Measurements from ENCODE around the gene THSD1. TPM values are rescaled to one million over a fixed set of nuclear protein-coding genes. Genes with fewer than 3 reads are reported as not detected.

THSD1 gene
- total RNA-seq, 1 experiment from 2014 or later: 0.39 TPM

DNA sequence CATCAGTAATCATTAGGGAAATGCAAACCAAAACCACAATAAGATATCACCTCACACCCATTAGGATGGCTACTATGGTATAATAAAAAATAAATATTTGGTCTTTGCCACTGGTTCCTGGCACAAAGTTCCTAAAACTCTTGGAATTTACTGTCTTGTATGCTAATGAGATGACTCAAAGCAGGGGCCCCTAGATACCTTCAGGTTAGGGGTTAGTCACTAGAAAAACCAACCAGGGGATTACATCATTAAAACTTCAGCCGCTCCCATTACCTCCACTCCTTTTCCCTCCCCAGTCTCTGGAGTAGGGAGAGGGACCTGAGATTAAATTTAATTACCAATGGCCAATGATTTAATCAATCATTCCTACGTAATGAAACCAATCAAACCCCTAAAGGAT lies 49.6 kb downstream of the THSD1 start:
- H3K36me3 Mint-ChIP-seq: no peaks in the 10 kb centered on the region
- ChIA-PET CTCF (interaction anchor here (1.3 kb wide), 1 partner anchor 95 kb away, joined by 4 read pairs; no protein-coding TSS in a partner anchor), POLR2A (no interaction called here)
- H3K27ac Mint-ChIP-seq: no peak overlapping the region
- DNase-seq (ENCODE audit: low spot score): no peak
- H3K4me3 Mint-ChIP-seq: no peak overlapping the region
- H3K9me3 Mint-ChIP-seq: peaks cover 3% of the 10 kb centered on the region
- TF ChIP-seq, protein P1, sequence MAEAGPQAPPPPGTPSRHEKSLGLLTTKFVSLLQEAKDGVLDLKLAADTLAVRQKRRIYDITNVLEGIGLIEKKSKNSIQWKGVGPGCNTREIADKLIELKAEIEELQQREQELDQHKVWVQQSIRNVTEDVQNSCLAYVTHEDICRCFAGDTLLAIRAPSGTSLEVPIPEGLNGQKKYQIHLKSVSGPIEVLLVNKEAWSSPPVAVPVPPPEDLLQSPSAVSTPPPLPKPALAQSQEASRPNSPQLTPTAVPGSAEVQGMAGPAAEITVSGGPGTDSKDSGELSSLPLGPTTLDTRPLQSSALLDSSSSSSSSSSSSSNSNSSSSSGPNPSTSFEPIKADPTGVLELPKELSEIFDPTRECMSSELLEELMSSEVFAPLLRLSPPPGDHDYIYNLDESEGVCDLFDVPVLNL (CRISPR knock-in tag; IDR thresholded peaks at IDR 0.05; ENCODE audit: borderline replicate concordance, low read depth): no peak
- TF ChIP-seq, protein P2, sequence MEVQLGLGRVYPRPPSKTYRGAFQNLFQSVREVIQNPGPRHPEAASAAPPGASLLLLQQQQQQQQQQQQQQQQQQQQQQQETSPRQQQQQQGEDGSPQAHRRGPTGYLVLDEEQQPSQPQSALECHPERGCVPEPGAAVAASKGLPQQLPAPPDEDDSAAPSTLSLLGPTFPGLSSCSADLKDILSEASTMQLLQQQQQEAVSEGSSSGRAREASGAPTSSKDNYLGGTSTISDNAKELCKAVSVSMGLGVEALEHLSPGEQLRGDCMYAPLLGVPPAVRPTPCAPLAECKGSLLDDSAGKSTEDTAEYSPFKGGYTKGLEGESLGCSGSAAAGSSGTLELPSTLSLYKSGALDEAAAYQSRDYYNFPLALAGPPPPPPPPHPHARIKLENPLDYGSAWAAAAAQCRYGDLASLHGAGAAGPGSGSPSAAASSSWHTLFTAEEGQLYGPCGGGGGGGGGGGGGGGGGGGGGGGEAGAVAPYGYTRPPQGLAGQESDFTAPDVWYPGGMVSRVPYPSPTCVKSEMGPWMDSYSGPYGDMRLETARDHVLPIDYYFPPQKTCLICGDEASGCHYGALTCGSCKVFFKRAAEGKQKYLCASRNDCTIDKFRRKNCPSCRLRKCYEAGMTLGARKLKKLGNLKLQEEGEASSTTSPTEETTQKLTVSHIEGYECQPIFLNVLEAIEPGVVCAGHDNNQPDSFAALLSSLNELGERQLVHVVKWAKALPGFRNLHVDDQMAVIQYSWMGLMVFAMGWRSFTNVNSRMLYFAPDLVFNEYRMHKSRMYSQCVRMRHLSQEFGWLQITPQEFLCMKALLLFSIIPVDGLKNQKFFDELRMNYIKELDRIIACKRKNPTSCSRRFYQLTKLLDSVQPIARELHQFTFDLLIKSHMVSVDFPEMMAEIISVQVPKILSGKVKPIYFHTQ (CRISPR knock-in tag; IDR thresholded peaks at IDR 0.05): no peak
- no peak for TF ChIP-seq CREB1 (CRISPR knock-in tag; IDR thresholded peaks at IDR 0.05)
- TF ChIP-seq, protein P3, sequence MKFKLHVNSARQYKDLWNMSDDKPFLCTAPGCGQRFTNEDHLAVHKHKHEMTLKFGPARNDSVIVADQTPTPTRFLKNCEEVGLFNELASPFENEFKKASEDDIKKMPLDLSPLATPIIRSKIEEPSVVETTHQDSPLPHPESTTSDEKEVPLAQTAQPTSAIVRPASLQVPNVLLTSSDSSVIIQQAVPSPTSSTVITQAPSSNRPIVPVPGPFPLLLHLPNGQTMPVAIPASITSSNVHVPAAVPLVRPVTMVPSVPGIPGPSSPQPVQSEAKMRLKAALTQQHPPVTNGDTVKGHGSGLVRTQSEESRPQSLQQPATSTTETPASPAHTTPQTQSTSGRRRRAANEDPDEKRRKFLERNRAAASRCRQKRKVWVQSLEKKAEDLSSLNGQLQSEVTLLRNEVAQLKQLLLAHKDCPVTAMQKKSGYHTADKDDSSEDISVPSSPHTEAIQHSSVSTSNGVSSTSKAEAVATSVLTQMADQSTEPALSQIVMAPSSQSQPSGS (CRISPR knock-in tag; IDR thresholded peaks at IDR 0.05; ENCODE audit: borderline replicate concordance, low read depth): no peak
- TF ChIP-seq NFYB (CRISPR knock-in tag; conservative IDR thresholded peaks at IDR 0.05; ENCODE audit: low read depth): no peak
- TF ChIP-seq JAZF1 (CRISPR knock-in tag; IDR thresholded peaks at IDR 0.05): no peak
- TF ChIP-seq, protein P4, sequence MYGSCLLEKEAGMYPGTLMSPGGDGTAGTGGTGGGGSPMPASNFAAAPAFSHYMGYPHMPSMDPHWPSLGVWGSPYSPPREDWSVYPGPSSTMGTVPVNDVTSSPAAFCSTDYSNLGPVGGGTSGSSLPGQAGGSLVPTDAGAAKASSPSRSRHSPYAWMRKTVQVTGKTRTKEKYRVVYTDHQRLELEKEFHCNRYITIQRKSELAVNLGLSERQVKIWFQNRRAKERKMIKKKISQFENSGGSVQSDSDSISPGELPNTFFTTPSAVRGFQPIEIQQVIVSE (CRISPR knock-in tag; IDR thresholded peaks at IDR 0.05; ENCODE audit: borderline replicate concordance): no peak
- TF ChIP-seq, protein P5, sequence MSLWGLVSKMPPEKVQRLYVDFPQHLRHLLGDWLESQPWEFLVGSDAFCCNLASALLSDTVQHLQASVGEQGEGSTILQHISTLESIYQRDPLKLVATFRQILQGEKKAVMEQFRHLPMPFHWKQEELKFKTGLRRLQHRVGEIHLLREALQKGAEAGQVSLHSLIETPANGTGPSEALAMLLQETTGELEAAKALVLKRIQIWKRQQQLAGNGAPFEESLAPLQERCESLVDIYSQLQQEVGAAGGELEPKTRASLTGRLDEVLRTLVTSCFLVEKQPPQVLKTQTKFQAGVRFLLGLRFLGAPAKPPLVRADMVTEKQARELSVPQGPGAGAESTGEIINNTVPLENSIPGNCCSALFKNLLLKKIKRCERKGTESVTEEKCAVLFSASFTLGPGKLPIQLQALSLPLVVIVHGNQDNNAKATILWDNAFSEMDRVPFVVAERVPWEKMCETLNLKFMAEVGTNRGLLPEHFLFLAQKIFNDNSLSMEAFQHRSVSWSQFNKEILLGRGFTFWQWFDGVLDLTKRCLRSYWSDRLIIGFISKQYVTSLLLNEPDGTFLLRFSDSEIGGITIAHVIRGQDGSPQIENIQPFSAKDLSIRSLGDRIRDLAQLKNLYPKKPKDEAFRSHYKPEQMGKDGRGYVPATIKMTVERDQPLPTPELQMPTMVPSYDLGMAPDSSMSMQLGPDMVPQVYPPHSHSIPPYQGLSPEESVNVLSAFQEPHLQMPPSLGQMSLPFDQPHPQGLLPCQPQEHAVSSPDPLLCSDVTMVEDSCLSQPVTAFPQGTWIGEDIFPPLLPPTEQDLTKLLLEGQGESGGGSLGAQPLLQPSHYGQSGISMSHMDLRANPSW (CRISPR knock-in tag; conservative IDR thresholded peaks at IDR 0.05; ENCODE audit: low read depth): no peak
- TF ChIP-seq SP1 (CRISPR knock-in tag; conservative IDR thresholded peaks at IDR 0.05): no peak
- no peaks in the 10 kb centered on the region for H3K4me1 Mint-ChIP-seq
- no peak for ATAC-seq
- no peaks in the 10 kb centered on the region for H3K27me3 Mint-ChIP-seq (ENCODE audit: low read depth)

DNA sequence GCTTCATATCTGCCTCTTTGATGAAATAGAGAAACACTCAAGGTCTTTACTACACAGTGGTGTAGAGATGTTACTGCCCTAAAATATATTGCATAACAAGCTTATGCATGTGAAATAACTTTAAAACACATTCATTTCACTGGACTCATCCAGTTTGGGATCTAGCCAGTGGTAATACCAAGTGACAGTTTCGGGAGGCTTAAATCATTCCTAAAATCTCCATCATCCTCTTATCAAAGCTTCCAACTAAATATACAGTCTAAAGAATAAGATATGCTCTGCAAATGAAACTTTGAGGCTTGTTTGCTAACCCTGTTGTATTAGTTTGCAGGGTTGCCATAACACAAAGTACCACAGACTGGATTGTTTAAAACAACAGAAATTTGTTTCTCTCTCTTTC lies 52.8 kb downstream of the THSD1 start:
- no peak for DNase-seq (ENCODE audit: low spot score)
- no peaks in the 10 kb centered on the region for H3K36me3 Mint-ChIP-seq

DNA sequence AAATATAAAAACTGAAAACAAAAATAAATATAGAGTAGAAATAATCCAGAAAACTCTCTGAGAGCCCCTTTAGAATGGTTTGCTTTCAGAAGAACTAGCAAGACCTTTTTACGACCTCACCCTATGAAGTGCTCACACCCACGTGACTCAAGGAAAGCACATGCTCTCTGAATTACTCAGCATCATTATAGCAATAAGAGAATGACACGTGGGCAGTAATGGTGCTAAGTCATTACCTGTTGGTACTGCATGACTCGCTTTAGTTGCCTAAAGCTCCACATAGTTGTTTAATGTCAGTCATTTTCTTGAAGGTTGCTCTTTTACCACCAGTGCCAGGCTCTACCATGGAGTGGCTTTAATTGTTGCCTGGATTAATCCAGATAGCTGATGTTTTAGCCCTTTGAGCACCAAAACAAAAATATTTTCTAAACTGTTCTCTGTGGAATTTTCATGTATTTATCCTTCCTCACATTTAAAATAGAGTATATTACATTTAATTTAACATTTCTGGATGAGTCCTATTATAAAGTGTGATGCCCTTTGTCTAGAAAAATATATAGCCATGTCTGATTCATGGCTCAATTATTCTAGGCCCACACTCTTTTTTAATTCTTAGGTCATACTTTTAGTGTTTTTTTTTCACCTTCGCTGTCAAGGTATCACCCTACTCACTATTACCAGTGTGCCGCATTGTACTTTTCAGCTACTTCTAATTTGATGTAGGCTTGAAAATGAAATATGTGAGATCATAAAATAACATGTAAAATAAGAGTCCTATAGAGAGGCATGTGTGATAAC lies 56.8 kb downstream of the THSD1 start:
- Mint-ChIP-seq H3K4me1 (no peaks in the 10 kb centered on the region), H3K9me3 (peaks cover 7% of the 10 kb centered on the region), H3K36me3 (no peaks in the 10 kb centered on the region), H3K27ac (no peak overlapping the region), H3K27me3 (ENCODE audit: low read depth) (no peaks in the 10 kb centered on the region), H3K4me3 (no peak overlapping the region)
- CTCF ChIA-PET: interaction anchor here (8.1 kb wide), 1 partner anchor 101 kb away, joined by 43 read pairs; the partner anchor contains the start of gene VPS36
- ATAC-seq: no peak
- DNase-seq (ENCODE audit: low spot score): no peak
- POLR2A ChIA-PET: no interaction called here
- no peak for TF ChIP-seq NR2C2 (CRISPR knock-in tag; IDR thresholded peaks at IDR 0.05)
- no peak for TF ChIP-seq SMAD3 (CRISPR knock-in tag; IDR thresholded peaks at IDR 0.05; ENCODE audit: borderline replicate concordance)
- TF ChIP-seq, protein P3 (CRISPR knock-in tag; IDR thresholded peaks at IDR 0.05; ENCODE audit: borderline replicate concordance, low read depth): no peak
- TF ChIP-seq RELA (CRISPR knock-in tag; IDR thresholded peaks at IDR 0.05; ENCODE audit: borderline replicate concordance): no peak
- TF ChIP-seq, protein P6, sequence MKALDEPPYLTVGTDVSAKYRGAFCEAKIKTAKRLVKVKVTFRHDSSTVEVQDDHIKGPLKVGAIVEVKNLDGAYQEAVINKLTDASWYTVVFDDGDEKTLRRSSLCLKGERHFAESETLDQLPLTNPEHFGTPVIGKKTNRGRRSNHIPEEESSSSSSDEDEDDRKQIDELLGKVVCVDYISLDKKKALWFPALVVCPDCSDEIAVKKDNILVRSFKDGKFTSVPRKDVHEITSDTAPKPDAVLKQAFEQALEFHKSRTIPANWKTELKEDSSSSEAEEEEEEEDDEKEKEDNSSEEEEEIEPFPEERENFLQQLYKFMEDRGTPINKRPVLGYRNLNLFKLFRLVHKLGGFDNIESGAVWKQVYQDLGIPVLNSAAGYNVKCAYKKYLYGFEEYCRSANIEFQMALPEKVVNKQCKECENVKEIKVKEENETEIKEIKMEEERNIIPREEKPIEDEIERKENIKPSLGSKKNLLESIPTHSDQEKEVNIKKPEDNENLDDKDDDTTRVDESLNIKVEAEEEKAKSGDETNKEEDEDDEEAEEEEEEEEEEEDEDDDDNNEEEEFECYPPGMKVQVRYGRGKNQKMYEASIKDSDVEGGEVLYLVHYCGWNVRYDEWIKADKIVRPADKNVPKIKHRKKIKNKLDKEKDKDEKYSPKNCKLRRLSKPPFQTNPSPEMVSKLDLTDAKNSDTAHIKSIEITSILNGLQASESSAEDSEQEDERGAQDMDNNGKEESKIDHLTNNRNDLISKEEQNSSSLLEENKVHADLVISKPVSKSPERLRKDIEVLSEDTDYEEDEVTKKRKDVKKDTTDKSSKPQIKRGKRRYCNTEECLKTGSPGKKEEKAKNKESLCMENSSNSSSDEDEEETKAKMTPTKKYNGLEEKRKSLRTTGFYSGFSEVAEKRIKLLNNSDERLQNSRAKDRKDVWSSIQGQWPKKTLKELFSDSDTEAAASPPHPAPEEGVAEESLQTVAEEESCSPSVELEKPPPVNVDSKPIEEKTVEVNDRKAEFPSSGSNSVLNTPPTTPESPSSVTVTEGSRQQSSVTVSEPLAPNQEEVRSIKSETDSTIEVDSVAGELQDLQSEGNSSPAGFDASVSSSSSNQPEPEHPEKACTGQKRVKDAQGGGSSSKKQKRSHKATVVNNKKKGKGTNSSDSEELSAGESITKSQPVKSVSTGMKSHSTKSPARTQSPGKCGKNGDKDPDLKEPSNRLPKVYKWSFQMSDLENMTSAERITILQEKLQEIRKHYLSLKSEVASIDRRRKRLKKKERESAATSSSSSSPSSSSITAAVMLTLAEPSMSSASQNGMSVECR (CRISPR knock-in tag; IDR thresholded peaks at IDR 0.05; ENCODE audit: borderline replicate concordance): no peak

More for the DNA sequence above, 52.8 kb downstream of the THSD1 start:
- CTCF ChIA-PET: interaction anchor here (0.7 kb wide), 1 partner anchor 97 kb away, joined by 3 read pairs; no protein-coding TSS in a partner anchor
- TF ChIP-seq FOXK1 (CRISPR knock-in tag; IDR thresholded peaks at IDR 0.05): no peak
- Mint-ChIP-seq H3K4me3 (no peak overlapping the region), H3K27ac (no peak overlapping the region), H3K27me3 (ENCODE audit: low read depth) (no peaks in the 10 kb centered on the region), H3K4me1 (no peaks in the 10 kb centered on the region), H3K9me3 (peaks cover 4% of the 10 kb centered on the region)
- ATAC-seq: no peak
- POLR2A ChIA-PET: no interaction called here
